Activated CD4-positive, alpha-beta T cell treated with anti-CD3 and anti-CD28 coated beads, Interleukin-2, amount 50 U/mL, for 4 hours (primary cell): Measurements from ENCODE around the gene NDUFB10.
"Not testable (repeated sequence)": the region's sequence is repeated elsewhere in the genome, so short reads cannot be mapped to it uniquely, and the experiment has no call there.

Experiments
- DNase-seq, 2 experiments: peaks; one replicate each; pipeline ENCODE4 v3.0.0-alpha.2; 2020

Gene NDUFB10

GRCh38 chr16:1947369-1947670 is 12.0 kb upstream of the NDUFB10 start:
- DNase-seq = no peak

GRCh38 chr16:1949507-1949906 is 9.8 kb upstream of the NDUFB10 start:
- no peak for DNase-seq

- no peak for DNase-seq
Measured at GRCh38 chr16:1950047-1950446, 9.3 kb upstream of the NDUFB10 start.

GRCh38 chr16:1950559-1950958 is 8.8 kb upstream of the NDUFB10 start:
- no peak for DNase-seq

DNA sequence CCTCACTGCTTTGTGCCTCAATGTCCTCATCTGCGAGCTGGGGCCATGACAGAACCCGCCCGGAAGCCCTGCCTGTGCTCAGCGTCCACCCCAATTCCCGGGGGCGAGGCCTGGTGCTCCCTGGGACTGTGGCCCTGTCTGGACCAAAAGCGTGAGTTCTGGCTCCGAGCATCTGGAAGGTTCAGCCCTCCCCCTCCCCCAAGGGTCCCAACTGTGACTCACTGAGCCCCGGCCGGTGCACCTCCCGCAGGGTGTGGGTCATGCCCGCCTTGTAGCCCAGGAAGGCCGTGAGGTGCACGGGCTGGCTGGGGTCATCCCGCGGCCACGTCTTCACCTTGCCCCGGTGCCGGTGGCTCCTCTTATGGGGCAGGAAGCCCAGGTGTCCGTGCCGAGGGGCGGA is 5.6 kb upstream of the NDUFB10 start:
- no peak for DNase-seq

DNA sequence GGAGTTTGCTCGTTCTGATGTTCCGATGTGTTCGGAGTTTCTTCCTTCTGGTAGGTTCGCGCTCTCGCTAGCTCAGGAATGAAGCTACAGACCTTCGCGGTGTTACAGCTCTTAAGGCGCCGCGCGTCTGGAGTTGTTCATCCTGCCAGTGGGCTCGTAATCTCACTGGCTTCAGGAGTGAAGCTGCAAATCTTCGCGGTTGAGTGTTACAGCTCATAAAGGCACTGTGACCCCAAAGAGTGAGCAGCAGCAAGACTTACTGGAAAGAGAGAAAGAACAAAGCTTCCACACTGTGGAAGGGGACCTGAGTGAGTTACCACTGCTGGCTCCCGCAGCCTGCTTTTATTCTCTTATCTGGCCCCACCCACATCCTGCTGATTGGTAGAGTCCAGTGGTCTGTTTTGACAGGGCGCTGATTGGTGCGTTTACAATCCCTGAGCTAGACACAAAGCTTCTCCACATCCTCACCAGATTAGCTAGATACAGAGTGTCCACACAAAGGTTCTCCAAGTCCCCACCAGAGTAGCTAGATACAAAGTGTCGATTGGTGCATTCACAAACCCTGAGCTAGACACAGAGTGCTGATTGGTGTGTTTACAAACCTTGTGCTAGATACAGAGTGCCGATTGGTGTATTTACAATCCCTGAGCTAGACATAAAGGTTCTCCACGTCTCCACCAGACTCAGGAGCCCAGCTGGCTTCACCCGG is 1.8 kb upstream of the NDUFB10 start:
- DNase-seq = not testable (repeated sequence)

- DNase-seq = not testable (repeated sequence)
Measured at GRCh38 chr16:1958143-1958491, 1.2 kb upstream of the NDUFB10 start.

GRCh38 chr16:1958715-1959268 is 546 bp upstream of the NDUFB10 start:
- no peak for DNase-seq

DNA sequence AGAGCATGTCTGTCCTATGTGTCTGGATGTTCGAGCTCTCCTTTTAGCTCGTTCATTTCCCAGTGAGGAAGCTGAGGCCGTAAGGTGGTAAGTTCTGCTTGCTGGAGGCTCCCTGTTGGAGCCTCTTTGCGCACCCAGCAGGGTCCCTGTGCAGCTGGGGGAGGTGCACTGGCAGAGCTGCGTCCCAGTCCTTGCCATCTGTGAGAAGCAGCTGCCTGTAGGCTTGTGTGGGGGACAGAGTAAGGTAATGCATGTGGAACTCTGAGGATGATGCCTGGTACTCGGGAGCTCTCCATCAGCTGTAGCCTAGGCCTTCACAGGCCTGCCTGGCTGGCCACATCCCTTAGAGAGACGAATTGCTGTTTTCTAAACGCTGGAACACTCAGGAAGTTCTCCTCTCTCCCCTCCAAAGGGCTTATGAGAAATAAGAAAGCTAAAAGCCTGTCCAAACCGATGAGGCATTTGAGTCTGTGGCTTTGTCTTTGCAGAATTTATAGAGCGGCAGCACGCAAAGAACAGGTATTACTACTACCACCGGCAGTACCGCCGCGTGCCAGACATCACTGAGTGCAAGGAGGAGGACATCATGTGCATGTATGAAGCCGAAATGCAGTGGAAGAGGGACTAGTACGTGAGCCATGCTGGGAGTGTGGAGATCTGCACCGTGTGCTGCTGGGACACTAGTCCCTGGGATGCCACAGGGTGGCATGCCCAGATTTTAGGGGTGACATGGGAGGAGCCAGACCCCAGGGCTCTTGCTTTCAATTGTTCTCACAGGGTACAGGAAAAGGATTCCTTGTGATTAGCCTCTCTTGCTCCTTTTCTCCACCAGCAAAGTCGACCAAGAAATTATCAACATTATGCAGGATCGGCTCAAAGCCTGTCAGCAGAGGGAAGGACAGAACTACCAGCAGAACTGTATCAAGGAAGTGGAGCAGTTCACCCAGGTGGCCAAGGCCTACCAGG is 1.6 kb downstream of the NDUFB10 start:
- no peak for DNase-seq

DNA sequence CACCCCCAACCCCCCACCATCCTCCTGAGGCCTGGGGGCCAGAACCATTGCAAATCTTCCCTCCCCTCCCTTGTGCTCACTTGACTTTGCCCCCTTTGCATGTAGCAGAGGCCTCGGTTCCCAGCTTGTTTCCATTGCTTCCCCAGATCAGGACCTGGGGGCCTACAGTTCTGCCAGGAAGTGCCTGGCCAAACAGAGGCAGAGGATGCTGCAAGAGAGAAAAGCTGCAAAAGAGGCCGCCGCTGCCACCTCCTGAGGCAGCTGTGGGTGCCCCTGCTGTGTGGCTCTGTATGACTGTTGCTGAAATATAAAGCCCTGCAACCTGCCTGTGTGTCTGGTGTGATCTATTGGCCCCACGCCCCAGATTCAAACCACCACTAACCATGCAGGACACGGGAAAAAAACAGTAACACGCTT is 2.3 kb downstream of the NDUFB10 start:
- no peak for DNase-seq

DNA sequence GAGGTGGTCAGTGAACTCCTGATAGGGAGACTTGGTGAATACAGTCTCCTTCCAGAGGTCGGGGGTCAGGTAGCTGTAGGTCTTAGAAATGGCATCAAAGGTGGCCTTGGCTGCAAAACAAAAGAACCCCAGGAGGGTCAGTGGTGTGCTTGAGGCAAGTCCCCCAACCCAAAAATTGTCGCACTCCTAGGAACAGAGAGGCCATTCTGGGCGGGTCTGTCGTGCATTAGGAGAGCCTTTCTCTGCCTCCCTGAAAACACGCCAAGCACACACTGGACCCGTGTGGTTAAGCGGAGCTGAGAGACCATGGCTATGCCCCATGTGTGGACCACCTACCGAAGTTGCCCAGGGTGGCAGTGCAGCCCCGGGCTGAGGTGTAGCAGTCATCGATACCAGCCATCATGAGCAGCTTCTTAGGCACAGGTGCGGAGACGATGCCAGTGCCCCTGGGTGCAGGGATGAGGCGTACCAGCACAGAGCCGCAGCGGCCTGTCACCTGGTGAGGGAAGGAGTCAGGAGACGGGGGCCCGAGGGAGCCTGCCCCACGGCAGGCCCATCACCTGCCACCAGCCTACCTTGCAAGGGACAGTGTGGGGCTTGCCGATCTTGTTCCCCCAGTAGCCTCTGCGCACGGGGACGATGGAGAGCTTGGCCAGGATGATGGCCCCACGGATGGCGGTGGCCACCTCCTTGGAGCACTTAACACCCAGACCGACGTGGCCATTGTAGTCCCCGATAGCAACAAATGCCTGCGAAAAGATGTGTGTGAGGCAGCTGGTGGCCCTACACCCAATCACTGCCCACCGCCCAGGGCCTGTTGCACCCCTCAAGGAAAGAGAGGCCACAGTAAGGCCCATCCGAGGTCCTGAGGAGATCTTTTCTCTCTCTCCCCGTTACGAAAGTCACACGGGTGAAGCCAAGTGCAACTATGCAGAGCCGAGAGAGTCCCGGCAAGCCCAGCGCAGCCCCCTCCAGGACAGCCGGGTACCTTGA is 3.1 kb downstream of the NDUFB10 start:
- DNase-seq = not testable (repeated sequence)

DNA sequence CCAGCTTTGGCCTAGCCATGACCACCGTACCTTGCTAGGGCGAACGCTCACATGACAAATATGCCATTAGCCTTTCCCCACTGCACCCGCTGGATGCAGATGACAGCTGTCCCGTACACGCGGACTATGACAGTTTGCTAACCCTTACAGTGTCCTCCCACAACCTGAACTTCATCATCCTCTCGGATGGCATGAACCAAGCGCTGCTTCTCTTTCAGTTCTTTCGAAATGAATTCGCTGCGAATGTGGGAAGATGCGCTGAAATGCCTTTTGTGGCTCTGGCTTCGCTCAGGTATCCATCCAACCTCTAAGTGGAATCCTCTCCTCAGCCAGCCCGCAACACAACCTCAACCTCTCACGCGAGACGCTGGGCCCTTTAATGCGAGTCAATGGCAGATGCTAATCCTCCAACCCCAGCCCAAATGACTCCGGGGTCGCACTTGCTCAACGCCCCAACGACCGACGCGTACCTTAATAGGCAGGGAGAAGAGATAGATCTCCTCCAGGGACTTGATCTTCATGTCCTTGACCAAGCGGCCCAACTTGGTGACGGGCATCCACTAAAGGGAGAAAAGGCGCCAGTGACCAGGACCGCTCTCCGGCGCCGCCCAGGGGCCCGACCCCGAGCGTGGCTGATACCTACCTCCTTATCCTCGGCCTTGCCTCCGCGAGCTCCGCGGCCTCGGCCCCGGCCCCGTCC is 4.6 kb downstream of the NDUFB10 start:
- peak in 1 of 2 experiments; percentile 36 for DNase-seq

DNA sequence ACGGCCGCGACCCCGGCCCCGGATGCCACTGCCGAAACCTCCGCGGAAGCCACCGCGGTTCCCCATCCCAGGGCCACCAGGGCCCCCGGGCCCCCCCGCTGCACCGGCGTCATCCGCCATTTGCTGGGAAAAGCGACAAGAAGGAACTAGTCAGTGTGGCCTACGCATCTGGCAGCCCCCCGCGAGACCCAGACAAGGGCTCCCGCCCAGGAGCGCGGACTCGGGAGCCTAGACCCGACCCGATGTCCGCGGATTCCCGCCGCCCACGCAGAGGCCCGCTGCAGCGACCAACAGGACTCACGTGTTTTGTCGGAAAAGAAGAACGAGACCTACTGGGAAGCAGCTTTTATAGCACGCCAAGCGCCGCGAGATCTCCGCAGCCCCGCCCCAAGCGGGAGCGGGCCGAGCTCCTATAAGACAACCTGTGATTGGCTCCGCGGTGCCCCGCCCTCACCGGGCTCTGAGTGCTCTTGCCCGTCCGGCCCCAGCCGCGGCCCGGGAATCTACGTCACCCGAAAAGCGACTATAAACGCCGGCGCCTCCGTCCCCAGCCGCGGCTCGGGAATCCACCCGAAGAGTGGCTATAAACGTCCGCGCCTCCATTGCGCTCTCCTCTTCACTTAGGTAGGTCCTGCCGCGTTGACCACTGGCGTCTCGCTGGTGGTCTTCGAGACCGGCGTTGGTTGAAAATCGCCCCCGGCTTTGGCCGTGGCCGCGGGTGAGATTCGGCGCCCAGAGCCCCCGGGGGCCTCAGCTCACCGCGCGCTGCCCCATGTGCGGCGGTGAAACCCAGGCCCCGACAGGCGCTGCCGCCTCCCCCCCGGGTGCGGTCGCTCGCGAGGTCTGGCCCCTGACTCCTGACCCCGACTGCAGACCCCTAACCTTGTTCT is 5.4 kb downstream of the NDUFB10 start, which contains the start of gene RPS2:
TSS of gene RPS2 (minus strand) at position 321 of the 890 bp plus-strand sequence. CDS start at position 120, 201 bp downstream.
- peak; percentile 99 for DNase-seq

DNA sequence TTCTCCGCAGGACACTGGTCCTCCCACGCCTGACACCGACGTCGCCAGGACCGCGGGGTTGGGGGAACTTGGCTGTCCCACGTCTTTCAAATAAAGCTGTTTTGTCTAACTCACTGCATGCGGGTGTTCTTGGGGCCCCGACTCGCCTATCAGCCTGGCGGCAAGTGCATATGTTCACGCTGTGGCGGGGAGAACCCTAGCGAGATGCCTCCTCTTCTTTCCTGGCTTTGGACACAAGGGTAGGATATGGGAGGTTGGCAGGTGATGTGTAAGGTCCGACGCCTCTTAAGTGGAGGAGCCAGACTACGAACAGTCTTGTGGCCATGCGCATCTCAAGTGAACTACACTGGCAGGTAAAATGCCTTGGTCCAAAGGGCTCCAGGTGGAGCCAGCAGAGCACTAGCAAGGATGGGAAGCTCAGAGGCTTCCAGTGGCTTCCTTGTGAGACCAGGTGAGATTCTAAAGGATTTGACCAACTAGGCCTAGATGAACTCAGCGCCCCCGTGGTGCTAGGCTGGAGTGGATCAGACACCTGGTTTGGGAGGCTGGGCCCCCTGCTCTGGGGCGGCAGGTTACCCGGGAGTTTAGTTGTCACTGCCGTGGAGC is 6.2 kb downstream of the NDUFB10 start:
- DNase-seq = no peak

DNA sequence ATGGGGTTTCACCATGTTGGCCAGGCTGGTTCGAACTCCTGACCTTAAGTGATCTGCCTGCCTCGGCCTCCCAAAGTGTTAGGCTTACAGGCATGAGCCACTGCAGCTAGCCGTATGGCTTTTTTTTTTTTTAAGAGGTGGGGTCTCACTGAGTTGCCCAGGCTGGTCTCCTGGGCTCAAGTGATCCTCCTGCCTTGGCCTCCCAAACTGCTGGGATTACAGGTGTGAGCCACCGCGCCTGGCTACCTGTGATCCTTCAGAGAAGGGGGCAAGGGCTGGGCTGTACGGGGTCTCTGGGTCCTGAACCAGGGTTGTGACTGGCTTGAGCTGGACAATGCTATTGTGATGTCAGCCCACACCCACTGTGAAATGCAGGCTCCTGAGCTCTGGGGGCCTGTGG is 7.1 kb downstream of the NDUFB10 start, which contains the start of gene RNF151:
TSS of gene RNF151 (plus strand) at position 397 of the 400 bp plus-strand sequence. CDS start 26 bp downstream, outside the sequence.
- DNase-seq = no peak

- no peak for DNase-seq
Measured at GRCh38 chr16:1968146-1968953, 9.0 kb downstream of the NDUFB10 start.

GRCh38 chr16:1971796-1972489 is 12.6 kb downstream of the NDUFB10 start, which contains the start of gene TBL3:
TBL3 (plus strand) TSS chr16:1972053; CDS start chr16:1972165, 112 bp downstream.
- peak; percentile 91 to 92 for DNase-seq

DNA sequence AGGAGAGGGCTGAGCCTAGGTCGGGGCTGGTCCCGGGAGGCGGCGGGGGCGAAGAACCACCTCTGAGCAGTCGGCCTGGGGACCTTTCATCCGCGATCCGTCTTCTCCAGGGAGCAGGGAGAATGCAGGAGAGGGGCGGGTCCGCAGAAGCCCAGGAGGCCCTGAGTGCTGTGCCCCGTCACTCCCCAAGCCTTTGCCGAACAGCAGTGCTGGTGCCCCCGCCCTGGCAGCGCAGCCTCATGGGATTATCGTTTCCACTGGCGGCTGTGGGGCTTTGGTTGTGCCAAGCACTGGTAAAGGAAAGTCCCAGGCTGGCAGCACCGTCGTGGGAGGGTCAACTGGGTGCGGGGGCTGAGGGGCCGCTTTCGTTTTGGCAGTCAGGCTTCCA is 13.1 kb downstream of the NDUFB10 start:
- DNase-seq = no peak
